HK-2 (cell line): Measurements from ENCODE around the gene SND1.
"Not testable (repeated sequence)": the region's sequence is repeated elsewhere in the genome, so short reads cannot be mapped to it uniquely, and the experiment has no call there.

ENCODE experiments used
- DNase-seq: peaks from one replicate; pipeline ENCODE4 v3.0.0-alpha.2; 2018; ENCODE audit not compliant: unreplicated experiment

SND1 gene

DNA sequence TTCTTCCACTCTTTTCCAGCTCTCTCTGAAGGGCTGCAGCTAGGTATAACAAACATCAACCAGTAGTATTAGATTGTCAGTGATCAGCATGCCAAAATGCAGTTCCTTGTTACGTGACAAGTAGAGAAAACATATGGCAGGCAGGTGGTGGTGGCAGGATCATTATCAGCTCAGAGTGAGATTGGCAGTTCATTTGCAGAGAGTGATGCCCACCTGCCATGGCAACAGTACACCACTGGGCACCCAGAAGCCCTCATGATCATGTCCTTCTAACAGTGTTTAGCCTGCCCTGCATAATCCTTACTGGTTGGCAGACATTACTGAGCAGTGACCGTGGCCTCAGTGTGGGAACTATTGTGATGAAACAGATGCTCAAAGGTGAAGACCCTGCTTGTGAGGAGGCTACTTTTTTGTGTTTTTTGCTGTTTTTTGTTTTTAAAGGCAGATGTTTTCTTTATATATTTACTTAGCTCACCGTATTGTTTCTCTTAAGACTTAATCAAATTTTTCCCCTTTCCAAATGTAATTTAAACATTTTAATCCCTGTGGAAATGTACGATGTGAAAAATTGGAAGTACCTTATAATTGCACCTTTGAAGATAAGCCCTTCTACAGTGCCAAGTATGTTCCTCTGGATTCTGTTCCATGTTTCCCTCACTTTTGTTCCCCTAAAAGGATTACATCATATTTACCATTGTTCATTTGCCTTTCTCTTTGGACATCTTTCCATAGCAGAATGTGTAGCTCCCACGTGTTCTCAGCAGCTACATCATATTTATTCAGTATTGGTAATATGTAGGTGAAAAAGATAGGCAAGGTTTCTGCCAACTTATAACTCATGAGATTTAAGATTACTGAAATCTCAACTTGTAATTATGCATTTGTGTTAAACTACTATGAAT, 179.6 kb downstream of the SND1 start:
- no peak for DNase-seq

GRCh38 chr7:127832592-127832991, 180.6 kb downstream of the SND1 start:
- no peak for DNase-seq

DNA sequence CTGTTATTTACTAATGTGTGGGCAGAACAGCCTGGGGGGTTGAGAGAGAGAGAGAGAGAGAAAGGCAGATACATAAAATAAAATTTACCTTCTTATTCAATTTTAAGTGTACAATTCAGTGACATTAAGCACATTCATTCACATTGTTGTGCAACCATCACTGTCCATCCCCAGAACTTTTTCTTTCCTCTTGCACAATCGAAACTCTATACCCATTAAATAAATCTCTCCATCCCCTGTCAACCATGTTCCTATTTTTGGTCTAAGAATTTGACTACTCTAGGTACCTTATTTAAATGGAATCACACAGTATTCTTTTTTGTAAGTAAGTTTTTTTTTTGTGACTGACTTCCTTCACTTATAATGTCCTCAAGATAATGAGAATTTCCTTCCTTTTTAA, 181.6 kb downstream of the SND1 start:
- no peak for DNase-seq

DNA sequence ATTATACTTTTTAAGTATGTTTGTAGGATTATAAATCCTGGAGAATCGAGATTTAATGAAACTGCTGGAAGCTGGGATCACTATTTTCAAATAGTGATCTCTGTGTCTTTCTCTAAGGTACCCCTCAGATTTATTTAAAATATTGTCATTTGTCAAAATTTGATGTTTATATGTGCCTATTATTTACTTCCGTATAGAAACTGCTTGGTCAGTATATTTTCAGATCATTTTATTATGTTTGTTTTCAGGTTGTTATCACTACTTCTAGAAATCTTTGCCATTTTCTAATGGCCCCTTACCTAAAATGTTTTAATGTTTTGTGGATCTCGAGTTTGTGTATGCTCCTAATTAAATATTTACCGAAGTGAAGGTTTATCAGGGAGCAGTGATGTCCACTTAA, 183.7 kb downstream of the SND1 start:
- no peak for DNase-seq

GRCh38 chr7:127837816-127838410, 185.9 kb downstream of the SND1 start:
- not testable (repeated sequence) for DNase-seq

DNA sequence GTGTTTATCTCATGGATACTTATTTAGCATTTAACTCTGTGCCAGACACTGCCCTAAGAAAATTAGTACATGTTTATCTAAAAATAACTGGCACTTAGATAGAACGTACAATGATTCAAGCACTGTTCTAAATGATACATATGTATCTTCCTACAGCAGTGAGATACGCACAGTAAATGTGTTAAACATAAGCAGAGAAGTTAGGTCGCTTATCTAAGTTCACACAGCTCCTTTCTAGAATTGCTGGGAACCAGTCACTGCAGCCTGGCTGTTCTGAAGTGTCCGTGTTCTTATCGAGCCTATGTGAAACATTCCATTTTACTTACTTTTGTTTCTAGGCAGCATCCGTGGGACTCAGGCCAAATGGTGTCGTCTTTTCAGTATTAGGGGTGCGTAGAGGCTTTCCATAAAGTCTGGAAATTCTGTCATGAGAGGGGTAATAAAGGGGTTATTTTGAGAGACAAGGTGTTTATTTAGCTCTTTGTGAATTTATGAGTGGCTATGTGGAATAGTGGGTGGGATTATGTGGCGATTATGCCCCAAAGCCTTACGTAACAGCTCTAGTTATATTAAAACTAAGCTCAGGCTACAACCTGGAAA, 186.9 kb downstream of the SND1 start:
- no peak for DNase-seq

GRCh38 chr7:127840226-127840951, 188.4 kb downstream of the SND1 start:
- DNase-seq = no peak

DNA sequence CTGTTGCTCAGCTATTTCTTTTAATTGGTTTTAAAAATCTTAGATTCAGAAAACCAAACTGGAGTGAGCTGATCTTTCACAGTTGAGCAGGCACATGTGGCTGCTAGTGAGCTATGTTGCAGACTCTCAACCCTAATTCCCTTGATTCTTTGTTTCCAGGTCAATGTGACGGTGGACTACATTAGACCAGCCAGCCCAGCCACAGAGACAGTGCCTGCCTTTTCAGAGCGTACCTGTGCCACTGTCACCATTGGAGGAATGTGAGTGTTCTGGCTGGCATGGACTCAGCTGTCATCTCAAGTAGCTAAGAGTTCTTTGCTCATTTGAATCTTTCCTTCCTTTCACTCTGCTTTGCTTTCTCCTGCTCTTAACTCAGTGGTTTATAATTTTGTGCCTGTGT, 192.2 kb downstream of the SND1 start:
- no peak for DNase-seq

DNA sequence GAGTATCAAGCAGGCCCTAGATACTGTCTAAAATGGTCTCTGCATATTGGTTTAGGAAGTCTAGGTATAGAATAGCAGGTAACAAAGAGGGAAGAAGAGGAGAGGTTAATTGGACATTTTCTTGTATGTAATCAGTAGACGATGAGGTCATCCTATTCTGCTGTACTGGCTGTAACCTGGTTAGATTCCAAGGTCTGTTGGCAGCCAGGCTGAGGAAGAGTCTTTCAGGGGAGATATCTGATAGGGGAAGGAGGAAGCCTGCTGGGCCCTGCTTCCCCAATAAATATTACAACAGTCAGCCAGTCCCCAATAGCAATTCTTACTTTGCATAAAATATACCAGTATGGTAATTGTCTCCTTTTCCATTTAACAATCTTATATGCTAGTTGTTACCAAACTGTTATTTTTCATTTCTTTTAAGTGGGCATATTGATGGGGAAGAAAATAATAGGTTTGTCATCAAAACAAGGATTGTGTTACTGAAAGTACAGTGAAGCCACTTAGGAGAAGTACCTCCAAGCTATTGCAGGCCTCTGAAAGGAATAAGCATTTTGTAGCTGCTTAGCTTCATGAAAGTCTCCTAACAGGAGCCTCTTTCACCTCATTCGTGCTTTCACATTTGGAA, 192.8 kb downstream of the SND1 start:
- no peak for DNase-seq

DNA sequence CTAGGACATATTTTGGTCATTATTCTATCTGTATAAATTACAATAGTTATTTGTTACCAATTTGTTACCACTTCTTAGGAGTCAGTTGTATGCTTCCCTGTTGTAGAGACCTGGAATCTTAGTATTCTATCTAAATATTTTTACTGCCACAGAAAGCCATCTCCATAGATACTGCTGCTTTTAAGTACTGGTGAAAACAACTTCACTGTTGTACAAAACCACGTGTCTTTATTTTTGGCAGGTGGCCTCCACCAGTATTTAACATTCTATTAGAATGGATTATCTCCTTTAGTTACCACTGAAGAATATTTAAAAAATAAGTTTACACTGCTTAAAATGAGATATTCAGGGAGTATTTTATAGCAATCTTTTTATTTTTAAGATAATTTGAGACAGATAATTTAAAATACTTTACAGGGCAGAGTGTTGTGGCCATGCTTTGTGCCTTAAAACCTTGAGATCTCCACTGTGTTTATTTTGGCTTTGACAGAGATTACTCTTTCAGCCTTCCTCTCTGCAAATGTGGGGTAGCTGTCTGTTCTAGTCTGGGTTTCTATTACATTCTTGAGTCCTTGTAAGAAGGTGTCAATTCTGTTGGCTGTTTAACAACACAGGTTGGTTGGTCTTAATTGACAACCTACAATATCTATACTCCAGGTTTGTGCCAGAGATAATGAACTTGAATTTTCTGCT, 193.7 kb downstream of the SND1 start:
- DNase-seq = no peak

DNA sequence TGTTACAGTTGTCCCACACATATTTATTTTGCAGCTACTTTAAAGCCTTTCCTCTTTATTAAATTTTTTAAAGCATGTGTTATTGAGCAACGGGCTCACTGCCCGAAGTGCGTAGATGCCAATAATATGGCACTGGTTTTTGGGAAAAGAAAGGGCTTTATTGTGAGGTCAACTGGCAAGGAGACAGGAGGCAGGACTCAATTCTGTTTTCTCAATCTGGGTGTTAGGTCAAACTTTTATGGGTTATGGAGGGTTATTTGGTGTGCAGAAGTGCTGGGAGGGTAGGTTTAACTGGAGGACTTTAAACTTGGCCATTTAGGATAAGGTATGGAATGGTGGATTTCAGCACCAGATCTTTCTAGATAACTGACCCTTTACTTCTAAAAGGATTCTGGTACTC, 195.6 kb downstream of the SND1 start:
- no peak for DNase-seq

- no peak for DNase-seq
These were observed 196.2 kb downstream of the SND1 start for GRCh38 chr7:127848241-127848640.

DNA sequence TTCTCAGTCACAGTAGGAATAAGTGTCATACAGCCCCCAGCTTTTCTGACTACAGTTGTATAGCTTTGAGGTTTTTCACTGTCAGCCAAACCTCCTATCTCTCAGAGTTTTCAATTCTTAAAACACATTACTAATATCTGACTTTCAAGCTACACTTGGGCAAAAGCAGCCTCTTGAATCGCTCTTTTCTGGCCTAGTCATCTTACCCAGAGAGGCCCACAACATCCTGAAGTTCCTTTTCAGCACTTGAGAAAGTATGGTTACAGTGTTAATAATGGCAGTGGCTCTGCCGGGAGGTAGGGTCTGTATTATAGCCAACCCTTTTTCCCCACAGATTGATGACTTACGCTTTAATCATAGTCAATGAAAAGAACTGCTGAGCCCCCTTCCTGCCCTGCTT, 198.2 kb downstream of the SND1 start:
- DNase-seq = no peak

- no peak for DNase-seq
These were observed 202.4 kb downstream of the SND1 start for GRCh38 chr7:127854383-127854782.

DNA sequence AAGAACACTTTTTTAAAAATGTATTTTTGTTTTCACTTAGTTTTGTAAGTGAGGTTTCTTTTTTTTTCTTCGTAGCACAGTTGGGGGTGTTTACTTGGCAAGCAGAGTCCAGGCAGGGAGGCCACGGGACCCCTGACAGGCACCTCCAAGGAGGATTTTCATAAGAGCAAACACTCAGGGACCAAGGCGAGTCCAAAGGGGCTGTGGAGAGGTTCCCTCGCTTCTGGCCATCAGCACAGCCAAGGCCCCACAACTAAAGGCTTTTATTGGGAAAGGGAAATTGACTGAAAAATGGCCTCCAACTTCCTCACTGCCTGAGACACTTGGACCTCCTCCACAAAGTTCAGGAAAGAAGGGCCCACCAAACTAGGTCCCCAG, 205.5 kb downstream of the SND1 start:
- no peak for DNase-seq

DNA sequence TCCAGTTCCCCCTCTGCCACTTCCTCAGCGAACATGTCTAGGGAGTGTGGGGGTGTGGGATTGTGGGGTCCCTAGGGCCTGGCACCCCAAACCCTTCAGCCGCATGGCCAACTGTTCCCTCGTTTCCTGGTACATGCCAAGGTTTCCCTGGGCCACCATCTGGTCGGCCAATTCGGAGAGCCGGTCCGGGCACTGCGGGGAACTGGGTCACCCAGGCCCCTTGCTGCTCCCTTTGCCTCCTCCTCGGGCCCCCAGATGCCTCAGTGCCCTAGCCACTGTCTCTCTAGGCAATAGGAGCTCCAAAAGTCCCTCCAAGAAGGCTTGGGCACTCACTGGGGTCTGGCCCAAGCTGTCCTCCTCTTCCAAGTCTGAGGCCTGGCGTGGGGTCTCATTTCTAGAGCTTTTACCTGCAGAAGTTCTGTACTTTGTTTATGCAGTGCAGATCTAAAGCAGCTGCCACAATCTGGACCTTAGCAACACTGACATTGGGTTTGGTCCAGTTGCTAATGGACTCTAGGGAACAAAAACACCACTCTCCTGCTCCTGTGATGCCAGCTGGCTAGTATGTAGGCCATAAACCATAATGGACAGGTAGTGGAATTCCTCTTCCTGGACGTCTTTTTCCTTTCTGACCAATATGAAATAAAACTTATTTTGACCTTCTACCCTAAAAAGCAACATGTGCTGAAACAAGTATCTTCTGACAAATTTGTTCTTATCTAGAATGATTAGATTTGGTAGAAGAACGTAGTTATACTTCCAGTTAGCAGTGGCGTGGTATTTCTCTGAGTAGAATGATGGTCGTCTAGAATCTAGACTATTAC, 206.3 kb downstream of the SND1 start:
- no peak for DNase-seq

- no peak for DNase-seq
These were observed 206.9 kb downstream of the SND1 start for GRCh38 chr7:127858915-127859189.

DNA sequence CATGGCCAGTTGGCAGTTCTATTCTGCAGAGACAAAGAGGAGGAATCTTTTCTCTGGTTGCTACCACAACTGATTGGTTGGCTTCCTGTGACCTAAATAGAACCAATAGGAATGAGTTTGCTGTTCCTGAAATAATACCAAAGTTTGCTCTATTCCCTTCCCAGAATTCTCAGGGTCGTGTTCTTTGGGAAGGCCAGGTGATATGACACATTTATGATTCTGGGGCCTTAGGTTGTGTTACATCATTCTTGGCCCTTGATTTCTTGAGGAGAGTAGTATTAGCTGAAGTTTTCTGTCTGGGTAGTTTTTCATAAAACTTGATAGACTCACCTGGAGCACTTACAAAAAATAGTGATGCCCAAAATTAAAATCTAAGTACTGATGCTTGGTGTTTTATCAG, 207.3 kb downstream of the SND1 start:
- no peak for DNase-seq

- no peak for DNase-seq
These were observed 210.5 kb downstream of the SND1 start for GRCh38 chr7:127862525-127862924.

GRCh38 chr7:127863082-127863481, 211.1 kb downstream of the SND1 start:
- no peak for DNase-seq

DNA sequence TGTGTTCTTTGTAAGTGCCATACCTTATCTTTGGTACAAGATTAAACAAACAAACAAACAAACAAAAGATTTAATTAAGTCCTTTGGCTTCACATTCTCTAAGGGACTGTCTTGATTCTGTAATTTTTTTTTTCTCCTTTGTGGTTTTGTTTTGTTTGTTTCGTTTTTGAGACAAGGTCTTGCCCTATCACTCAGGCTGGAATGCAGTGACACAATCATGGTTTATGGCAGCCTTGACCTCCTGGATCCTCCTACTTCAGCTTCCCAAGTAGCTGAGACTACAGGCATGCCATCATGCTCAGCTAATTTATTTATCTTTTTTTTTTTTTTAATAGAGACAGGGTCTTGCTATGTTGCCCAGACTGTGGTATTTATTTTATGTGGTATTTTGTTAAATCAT, 213.5 kb downstream of the SND1 start:
- DNase-seq = peak; percentile 11
